Neural progenitor cell (in vitro differentiated cells): Measurements from ENCODE around the gene GOT2.

Experiments used
- EZH2 ChIP-seq: fragments of 200-600 bp; sonication (generic); IDR thresholded peaks from 2 replicates; pipeline ENCODE4 v1.6.1; 2017; ENCODE audit warnings: antibody characterized with exemption, mild to moderate bottlenecking, moderate library complexity
- EZH2phosphoT487 ChIP-seq: fragments of 200-600 bp; sonication (generic); IDR thresholded peaks from 2 replicates; pipeline ENCODE4 v1.6.1; 2017; ENCODE audit warnings: antibody characterized with exemption
- TF ChIP-seq, protein P1 (sequence below): fragments of 200-600 bp; sonication (generic); IDR thresholded peaks from 2 replicates; pipeline ENCODE4 v1.5.1; 2017; ENCODE audit warnings: antibody characterized with exemption, mild to moderate bottlenecking

DNA sequence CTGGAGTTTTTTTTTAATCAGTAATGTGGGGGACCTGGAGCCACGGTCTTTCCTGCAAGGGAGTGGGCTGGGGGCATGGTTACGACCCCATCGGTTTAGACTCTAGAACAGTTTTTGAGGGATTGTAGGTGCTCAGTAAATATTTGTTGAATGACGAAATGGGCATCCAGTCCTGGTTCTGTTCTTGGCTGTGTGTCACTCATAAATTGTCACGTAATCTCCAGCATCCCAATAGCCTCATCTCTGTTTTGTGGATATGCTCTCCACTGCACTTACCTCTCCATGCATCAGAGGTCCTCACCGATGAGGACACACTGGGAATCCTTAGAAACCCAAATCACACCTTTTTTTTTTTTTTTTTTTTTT, 49.0 kb downstream of the GOT2 start:
- TF ChIP-seq, protein P1, sequence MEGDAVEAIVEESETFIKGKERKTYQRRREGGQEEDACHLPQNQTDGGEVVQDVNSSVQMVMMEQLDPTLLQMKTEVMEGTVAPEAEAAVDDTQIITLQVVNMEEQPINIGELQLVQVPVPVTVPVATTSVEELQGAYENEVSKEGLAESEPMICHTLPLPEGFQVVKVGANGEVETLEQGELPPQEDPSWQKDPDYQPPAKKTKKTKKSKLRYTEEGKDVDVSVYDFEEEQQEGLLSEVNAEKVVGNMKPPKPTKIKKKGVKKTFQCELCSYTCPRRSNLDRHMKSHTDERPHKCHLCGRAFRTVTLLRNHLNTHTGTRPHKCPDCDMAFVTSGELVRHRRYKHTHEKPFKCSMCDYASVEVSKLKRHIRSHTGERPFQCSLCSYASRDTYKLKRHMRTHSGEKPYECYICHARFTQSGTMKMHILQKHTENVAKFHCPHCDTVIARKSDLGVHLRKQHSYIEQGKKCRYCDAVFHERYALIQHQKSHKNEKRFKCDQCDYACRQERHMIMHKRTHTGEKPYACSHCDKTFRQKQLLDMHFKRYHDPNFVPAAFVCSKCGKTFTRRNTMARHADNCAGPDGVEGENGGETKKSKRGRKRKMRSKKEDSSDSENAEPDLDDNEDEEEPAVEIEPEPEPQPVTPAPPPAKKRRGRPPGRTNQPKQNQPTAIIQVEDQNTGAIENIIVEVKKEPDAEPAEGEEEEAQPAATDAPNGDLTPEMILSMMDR = no peak
- TF ChIP-seq EZH2 = no peak
- TF ChIP-seq EZH2phosphoT487 = no peak
